HepG2 (cell line): ENCODE results near the gene SETD1B. TPM values are rescaled to one million over a fixed set of nuclear protein-coding genes. Genes with fewer than 3 reads are reported as not detected.
A peak's percentile ranks its signal among the peaks of the same experiment; 100 is the strongest.

Source experiments
- ATAC-seq: fragments of 200-7000 bp; cut with Tn5 transposase; 3 replicates; pipeline ENCODE4 v1.9.1; 2020; ENCODE audit warnings: mild to moderate bottlenecking, moderate library complexity
- BruUV-seq: library from RNA; stranded (reverse); fragments of 400-500 nt; replicated peaks from 2 replicates; lab custom pipeline; 2021; lab: Mats Ljungman, UMichigan
- CTCF ChIA-PET: fragments of 300-600 bp; formaldehyde crosslinking; extraction: SDS; loops from one replicate; lab custom pipeline; 2021; ENCODE audit warnings: low total read pairs, inconsistent platforms, low intra/inter-chr PET ratio; lab: Yijun Ruan, JAX
- POLR2A ChIA-PET: fragments of 350-600 bp; sonication (Branson Sonifier 250); formaldehyde crosslinking; loops from one replicate; lab custom pipeline; 2020; ENCODE audit warnings: antibody characterized with exemption, inconsistent platforms; lab: Yijun Ruan, JAX
- DNase-seq: peaks from one replicate; pipeline ENCODE4 v3.0.0-alpha.2; 2015; ENCODE audit warnings: low spot score
- FAIRE-seq: peaks from 3 replicates; lab custom pipeline; 2011; peaks lifted over from hg19 to GRCh38; lab: Jason Lieb, UNC
- H2AFZ ChIP-seq: one replicate; pipeline ENCODE4 v1.6.1; 2011; ENCODE audit warnings: low read length, inconsistent platforms
- H3K27ac ChIP-seq: fragments of 300-600 bp; 3 replicates; pipeline ENCODE4 v1.8.0; 2011; ENCODE audit warnings: mixed run types, mild to moderate bottlenecking, mixed read lengths, low read length, inconsistent platforms; ENCODE audit not compliant: insufficient read depth; ENCODE audit errors: extremely low read length
- H3K27me3 ChIP-seq, 2 experiments: fragments of 200-600 bp in 1 of 2; 2 replicates in 1 of 2; 3 replicates in 1 of 2; pipeline versions ENCODE4 v1.6.0 to v1.8.0; 2011; ENCODE audit warnings: low read length in 2 of 2, mild to moderate bottlenecking in 2 of 2, moderate library complexity in 2 of 2, inconsistent platforms in 1 of 2; ENCODE audit not compliant: insufficient read depth in 2 of 2, control insufficient read depth in 1 of 2
- H3K36me3 ChIP-seq, 2 experiments: fragments of 200-600 bp in 1 of 2; replicated peaks in 1 of 2; 2 replicates in 1 of 2; 3 replicates in 1 of 2; pipeline versions ENCODE4 v1.5.1 to v1.8.0; 2011; ENCODE audit warnings: low read length in 2 of 2, inconsistent platforms in 1 of 2; ENCODE audit not compliant: insufficient read depth in 2 of 2, control insufficient read depth in 1 of 2
- H3K4me1 ChIP-seq: 2 replicates; pipeline ENCODE4 v1.5.1; 2012; ENCODE audit warnings: low read length, inconsistent platforms; ENCODE audit not compliant: insufficient read depth
- H3K4me2 ChIP-seq: 2 replicates; pipeline ENCODE4 v1.6.0; 2011; ENCODE audit warnings: low read depth, low read length, inconsistent platforms
- H3K4me3 ChIP-seq, 3 experiments: fragments of 200-600 bp in 1 of 3; sonication (generic), shearing (Covaris generic) in 1 of 3; replicated peaks in 1 of 3; 2 replicates each; pipeline ENCODE4 v1.5.1; 2011 to 2016; ENCODE audit warnings: low read length in 3 of 3, inconsistent platforms in 2 of 3, low read depth in 2 of 3, mild to moderate bottlenecking in 2 of 3, control low read depth in 1 of 3, mixed read lengths in 1 of 3; ENCODE audit not compliant: insufficient read depth in 1 of 3
- H3K79me2 ChIP-seq: one replicate; pipeline ENCODE4 v1.6.1; 2011; ENCODE audit warnings: low read length, inconsistent platforms; ENCODE audit not compliant: insufficient read depth
- H3K9ac ChIP-seq: 2 replicates; pipeline ENCODE4 v1.6.0; 2011; ENCODE audit warnings: mild to moderate bottlenecking, low read depth, low read length, inconsistent platforms; ENCODE audit not compliant: insufficient read depth
- H3K9me3 ChIP-seq: 2 replicates; pipeline ENCODE4 v1.5.1; 2012; ENCODE audit warnings: mild to moderate bottlenecking, low read length
- H4K20me1 ChIP-seq: 2 replicates; pipeline ENCODE4 v1.6.0; 2011; ENCODE audit warnings: inconsistent platforms, mild to moderate bottlenecking, low read length, moderate library complexity; ENCODE audit not compliant: insufficient read depth
- ETV5 ChIP-seq: IDR thresholded peaks from 2 replicates; pipeline ENCODE4 v1.6.1; 2018; ENCODE audit warnings: missing biosample characterization, missing genetic modification reagents, inconsistent platforms, borderline replicate concordance
- KAT8 ChIP-seq: IDR thresholded peaks from 2 replicates; pipeline ENCODE4 v1.6.1; 2016; ENCODE audit warnings: missing genetic modification reagents, missing compliant biosample characterization
- KDM4B ChIP-seq: sonication (generic); formaldehyde crosslinking; IDR thresholded peaks from 2 replicates; pipeline ENCODE4 v1.4.0; 2020; ENCODE audit warnings: missing genetic modification reagents
- KLF15 ChIP-seq: sonication (generic); formaldehyde crosslinking; IDR thresholded peaks from 2 replicates; pipeline ENCODE4 v1.8.1; 2023; ENCODE audit warnings: borderline replicate concordance, mild to moderate bottlenecking, inconsistent platforms, missing genetic modification reagents, mixed read lengths
- MYC ChIP-seq: sonication (generic); formaldehyde crosslinking; IDR thresholded peaks from 2 replicates; pipeline ENCODE4 v1.9.0; 2021; ENCODE audit warnings: missing genetic modification reagents, borderline replicate concordance
- NONO ChIP-seq, 2 experiments: fragments of 450-650 bp in 1 of 2; sonication (generic) in 1 of 2; formaldehyde crosslinking in 1 of 2; IDR thresholded peaks in 1 of 2; conservative IDR thresholded peaks in 1 of 2; 2 replicates each; pipeline versions ENCODE4 v1.6.1 to v1.8.0; 2017 to 2022; ENCODE audit warnings: mild to moderate bottlenecking in 1 of 2, missing genetic modification reagents in 1 of 2, moderate library complexity in 1 of 2
- PHF21A ChIP-seq: sonication (generic); formaldehyde crosslinking; IDR thresholded peaks from 2 replicates; pipeline ENCODE4 v1.5.0; 2020; ENCODE audit warnings: mild to moderate bottlenecking, missing genetic modification reagents
- SIN3A ChIP-seq: IDR thresholded peaks from 2 replicates; pipeline ENCODE4 v1.6.1; 2011; ENCODE audit warnings: low read depth, mild to moderate bottlenecking, control low read depth, low read length, borderline replicate concordance
- ZKSCAN8 ChIP-seq: IDR thresholded peaks from 2 replicates; pipeline ENCODE4 v1.6.1; 2016; ENCODE audit warnings: borderline replicate concordance, missing genetic modification reagents, missing compliant biosample characterization
- ZNF142 ChIP-seq: sonication (generic); formaldehyde crosslinking; IDR thresholded peaks from 2 replicates; pipeline ENCODE4 v1.4.0; 2020; ENCODE audit warnings: missing genetic modification reagents
- ZNF276 ChIP-seq: sonication (generic); formaldehyde crosslinking; IDR thresholded peaks from 2 replicates; pipeline ENCODE4 v1.4.0; 2020; ENCODE audit warnings: mild to moderate bottlenecking, low read depth, missing genetic modification reagents
- ZNF510 ChIP-seq: sonication (generic); formaldehyde crosslinking; IDR thresholded peaks from 2 replicates; pipeline ENCODE4 v1.4.0; 2020; ENCODE audit warnings: low read depth, mild to moderate bottlenecking, missing genetic modification reagents
- ZNF792 ChIP-seq: IDR thresholded peaks from 2 replicates; pipeline ENCODE4 v1.6.1; 2016
- ZNF816 ChIP-seq: sonication (generic); formaldehyde crosslinking; IDR thresholded peaks from 2 replicates; pipeline ENCODE4 v1.8.0; 2022; ENCODE audit warnings: missing genetic modification reagents, mild to moderate bottlenecking, borderline replicate concordance
- WGBS: methylation state at CpG from one replicate; pipeline ENCODE4 v1.1.6; 2017; ENCODE audit warnings: low lambda C conversion rate; 5-methylcytosine and 5-hydroxymethylcytosine counted together
- in situ Hi-C: cut with HindIII; loops from 2 replicates; pipeline ENCODE4 v1.10.0; 2017; ENCODE audit warnings: low pct_unique_long_range_greater_than_20kb; ENCODE audit not compliant: extremely low pct_ligation_motif_present
- intact Hi-C: fragments of 100-400 bp; cut with micrococcal nuclease; formaldehyde crosslinking; loops from one replicate; pipeline ENCODE4 v1.10.0; 2022; ENCODE audit not compliant: unreplicated experiment
- polyA plus RNA-seq, 8 experiments: library from polyadenylated mRNA; depleted of rRNA in 3 of 8; stranded (reverse) in 7 of 8; unstranded in 1 of 8; fragments of >200 nt; fragmentation: Illumina TruSeq in 4 of 8; extraction: Trizol in 4 of 8; gene quantifications; 2 replicates each; pipeline versions ENCODE4 v1.2.1 to v1.2.3, GENCODE V29; 2011 to 2016; ENCODE audit warnings: low read depth in 4 of 8, missing spikeins in 1 of 8, mixed read lengths in 1 of 8; ENCODE audit not compliant: insufficient read depth in 1 of 8
- total RNA-seq, 5 experiments: library from RNA; depleted of rRNA; stranded (reverse); fragments of >200 nt; fragmentation: Illumina TruSeq; extraction: Trizol; gene quantifications; 2 replicates each; pipeline ENCODE4 v1.2.3, GENCODE V29; 2016; ENCODE audit warnings: low read depth in 1 of 5

The SETD1B gene
- total and polyA plus RNA-seq, 2 of the 13 experiments (the other 11 are each of a cell fraction or from before 2014, with no cell fraction given), result 1.1 to 1.4 TPM

DNA sequence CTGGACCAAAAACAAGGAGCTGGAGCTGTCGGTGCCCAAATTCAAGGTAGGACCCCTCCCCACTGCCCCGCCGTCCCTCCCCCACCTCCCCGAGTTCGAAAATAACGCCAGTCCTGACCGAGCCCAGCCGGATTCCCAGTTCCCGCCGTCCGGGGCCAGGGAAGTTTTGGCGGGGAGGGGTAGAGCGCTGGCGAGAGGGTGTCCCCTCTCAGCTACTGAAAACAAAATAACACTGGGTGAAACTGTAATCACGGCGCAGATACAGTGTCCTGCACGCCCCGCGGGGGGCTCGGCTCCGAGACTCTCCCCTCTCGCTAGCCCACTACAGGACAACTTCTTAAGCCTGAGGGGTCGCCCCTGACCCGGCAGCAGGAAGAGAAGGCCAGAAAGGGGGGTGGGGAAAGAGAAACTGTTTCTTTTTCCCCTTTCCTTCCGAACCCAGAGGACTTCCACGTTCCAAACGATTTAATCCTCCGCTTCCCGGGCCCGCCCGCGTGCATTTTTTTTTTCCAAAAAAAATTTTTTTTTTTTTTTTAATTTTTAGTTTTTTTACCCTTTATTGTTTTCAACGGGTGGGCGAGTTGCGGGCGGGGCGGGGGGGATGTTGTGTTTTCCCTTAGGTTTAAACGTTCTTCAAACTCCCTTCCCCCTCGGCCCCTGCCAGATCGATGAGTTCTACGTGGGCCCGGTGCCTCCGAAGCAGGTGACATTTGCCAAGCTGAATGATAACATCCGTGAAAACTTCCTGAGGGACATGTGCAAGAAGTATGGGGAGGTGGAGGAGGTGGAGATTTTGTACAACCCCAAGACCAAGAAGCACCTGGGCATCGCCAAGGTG is 1.6 kb downstream of the SETD1B start:
- H3K79me2 ChIP-seq, result peaks cover 44% of the 10 kb centered on the region
- H3K27ac ChIP-seq, result peak overlapping the region; percentile 77
- ChIA-PET POLR2A (interaction anchor here (0.8 to 14.5 kb wide), 2 partner anchors 8 to 83 kb away, joined by 4 to 393 read pairs; partner anchors contain the start of genes PSMD9, RHOF and SETD1B), CTCF (no interaction called here)
- H3K27me3 ChIP-seq, result no peaks in the 10 kb centered on the region; a peak in 1 of 5 replicates
- no peaks in the 10 kb centered on the region for H3K9me3 ChIP-seq
- WGBS, result 3% methylated on average over 27 of the region's 45 CpGs
- peak overlapping the region; percentile 71 to 88 (median 79) for H3K4me3 ChIP-seq
- H3K9ac ChIP-seq, result peak overlapping the region; percentile 98
- BruUV-seq, result no TSS peak
- no peak overlapping the region for H2AFZ ChIP-seq
- no peak for DNase-seq
- intact Hi-C loops (no loop called here), in situ Hi-C loops (no loop called here)
- H3K36me3 ChIP-seq, result peaks cover 12% of the 10 kb centered on the region in 2 experiments; a peak in 3 of 5 replicates
- H4K20me1 ChIP-seq, result 0 out of 2 replicates have a peak, but pooled peaks cover 2% of the 10 kb centered on the region
- H3K4me2 ChIP-seq, result peak overlapping the region; percentile 100
- no peak for FAIRE-seq
- ATAC-seq, result no peak
- H3K4me1 ChIP-seq, result peaks cover 27% of the 10 kb centered on the region
- no peak for TF ChIP-seq ZNF510 (CRISPR knock-in tag)
- no peak for TF ChIP-seq PHF21A (CRISPR knock-in tag)
- no peak for TF ChIP-seq ZKSCAN8
- no peak for TF ChIP-seq KLF15 (CRISPR knock-in tag)
- TF ChIP-seq ZNF816 (CRISPR knock-in tag), result no peak
- TF ChIP-seq ZNF792 (CRISPR knock-in tag), result no peak
- no peak for TF ChIP-seq KAT8 (CRISPR knock-in tag)
- TF ChIP-seq NONO (IDR thresholded peaks at IDR 0.05), result no peak
- TF ChIP-seq NONO (CRISPR knock-in tag; conservative IDR thresholded peaks at IDR 0.05), result no peak
- TF ChIP-seq MYC, result peak; percentile 8; the same call in 1 of the 2 replicates
- peak; percentile 98 for TF ChIP-seq ZNF142
- 0 out of 2 replicates have a peak, but pooled peaks have one; percentile 8 for TF ChIP-seq ETV5 (CRISPR knock-in tag)
- TF ChIP-seq KDM4B (CRISPR knock-in tag), result no peak
- 0 out of 2 replicates have a peak, but pooled peaks have one; percentile 31 for TF ChIP-seq ZNF276 (CRISPR knock-in tag)
- 0 out of 2 replicates have a peak, but pooled peaks have one; percentile 27 for TF ChIP-seq SIN3A
